ENCODE measurements around the gene GPR183.

GPR183 gene

GRCh38 chr13:99339736-99340397 lies 32.7 kb upstream of the GPR183 start:
- DNase-seq (ENCODE audit: low read depth): no peak

- DNase-seq (ENCODE audit: low read depth): no peak
These were observed 32.1 kb upstream of the GPR183 start for GRCh38 chr13:99339230-99339721.

DNA sequence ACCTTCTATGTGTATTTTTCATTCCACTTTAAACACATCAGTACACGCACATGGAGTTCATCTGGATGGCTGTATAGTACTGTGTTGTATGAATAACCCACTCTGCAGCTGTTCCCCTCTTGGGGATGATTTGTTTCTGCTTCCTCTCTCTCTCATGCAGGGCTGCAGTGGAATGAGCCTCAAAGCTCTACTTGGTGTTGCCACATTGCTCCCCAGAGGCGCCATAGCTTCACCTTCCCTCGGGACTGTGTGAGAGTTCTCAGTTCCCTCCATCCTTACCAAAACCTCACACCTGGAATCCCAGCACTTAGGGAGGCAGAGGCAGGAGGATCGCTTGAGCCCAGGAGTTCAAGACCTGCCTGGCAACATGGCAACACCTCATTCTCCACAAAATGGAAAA lies 28.4 kb upstream of the GPR183 start:
- no peak for DNase-seq (ENCODE audit: low read depth)

DNA sequence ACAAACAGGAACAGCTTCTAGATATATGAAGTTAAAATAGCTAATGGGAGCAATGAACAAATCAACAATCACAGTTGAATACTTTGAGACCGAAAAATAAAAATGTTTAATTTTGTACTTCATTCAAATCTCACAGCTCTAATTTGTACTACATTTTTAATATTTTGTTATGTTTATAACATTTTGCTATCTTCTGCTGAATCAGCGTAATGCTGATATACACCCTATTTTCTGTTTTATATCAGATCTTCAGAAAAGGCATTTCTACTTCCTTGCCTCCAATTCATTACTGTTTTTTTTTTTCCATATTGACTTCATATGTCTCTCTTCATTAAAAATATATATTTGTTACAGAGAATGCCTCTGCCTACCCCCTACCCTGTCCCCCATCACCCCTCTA lies 27.9 kb upstream of the GPR183 start:
- no peak for DNase-seq (ENCODE audit: low read depth)

DNA sequence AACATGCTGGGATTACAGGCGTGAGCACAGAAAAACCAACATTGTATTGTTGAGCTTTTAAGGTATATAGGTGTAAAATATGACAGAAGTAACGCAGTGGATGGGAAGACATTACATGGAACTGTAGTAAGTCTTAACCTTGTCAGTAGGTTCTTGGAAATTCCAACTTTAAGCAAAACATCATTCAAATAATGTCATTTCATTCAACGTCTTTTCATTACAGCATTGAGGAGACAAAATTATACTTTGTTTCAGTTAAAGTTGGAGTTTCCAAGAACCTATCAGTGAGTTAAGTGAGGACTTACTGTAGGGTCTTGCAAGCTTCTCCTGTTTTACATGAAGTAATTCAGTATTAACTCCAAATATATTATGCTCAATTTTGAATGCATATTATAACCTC lies 27.0 kb upstream of the GPR183 start:
- DNase-seq (ENCODE audit: low read depth): no peak

DNA sequence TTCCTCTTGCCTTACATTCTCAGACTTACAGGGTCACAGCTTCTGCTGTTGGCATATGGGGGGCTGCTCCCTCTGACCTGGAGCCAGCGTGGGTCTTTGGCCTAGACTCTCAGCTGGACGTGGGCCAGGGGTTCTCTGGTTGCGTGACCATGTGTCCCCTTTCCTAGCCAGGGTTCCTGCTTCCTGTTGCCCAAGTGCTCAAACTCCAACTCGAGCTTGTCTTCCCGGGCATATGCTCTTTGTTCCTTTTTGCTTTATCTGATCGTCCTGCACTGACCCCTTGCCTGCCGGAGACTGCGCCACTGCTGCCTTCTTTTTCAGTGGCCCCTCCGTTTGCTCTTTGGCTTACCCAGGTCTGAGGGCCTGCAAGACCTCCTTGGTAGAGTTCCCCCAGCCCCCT lies 25.3 kb upstream of the GPR183 start:
- no peak for DNase-seq (ENCODE audit: low read depth)

GRCh38 chr13:99331881-99332293 lies 24.7 kb upstream of the GPR183 start:
- DNase-seq (ENCODE audit: low read depth): no peak

DNA sequence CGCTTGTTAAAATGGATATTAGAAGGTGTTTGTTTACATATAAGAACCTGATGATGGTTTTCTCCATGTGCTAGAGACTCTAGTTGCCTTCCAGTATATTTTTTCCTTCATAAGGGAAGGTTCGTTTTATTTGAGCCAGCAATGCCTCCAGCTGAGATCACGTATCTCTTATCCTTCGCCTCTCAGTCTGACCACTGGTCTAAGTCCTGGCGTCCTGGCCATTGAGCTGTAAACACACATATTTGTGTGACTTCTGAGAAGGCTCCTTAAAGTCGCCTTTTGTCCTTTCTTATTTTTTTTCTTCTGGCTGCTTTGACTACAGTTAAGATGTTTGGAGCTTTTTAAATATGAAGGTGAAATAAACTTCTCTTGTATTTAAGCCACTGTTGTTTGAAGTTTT lies 23.7 kb upstream of the GPR183 start:
- DNase-seq (ENCODE audit: low read depth): no peak

GRCh38 chr13:99329477-99329876 lies 22.3 kb upstream of the GPR183 start:
- no peak for DNase-seq (ENCODE audit: low read depth)

- no peak for DNase-seq (ENCODE audit: low read depth)
These were observed 20.6 kb upstream of the GPR183 start for GRCh38 chr13:99327761-99328160.

DNA sequence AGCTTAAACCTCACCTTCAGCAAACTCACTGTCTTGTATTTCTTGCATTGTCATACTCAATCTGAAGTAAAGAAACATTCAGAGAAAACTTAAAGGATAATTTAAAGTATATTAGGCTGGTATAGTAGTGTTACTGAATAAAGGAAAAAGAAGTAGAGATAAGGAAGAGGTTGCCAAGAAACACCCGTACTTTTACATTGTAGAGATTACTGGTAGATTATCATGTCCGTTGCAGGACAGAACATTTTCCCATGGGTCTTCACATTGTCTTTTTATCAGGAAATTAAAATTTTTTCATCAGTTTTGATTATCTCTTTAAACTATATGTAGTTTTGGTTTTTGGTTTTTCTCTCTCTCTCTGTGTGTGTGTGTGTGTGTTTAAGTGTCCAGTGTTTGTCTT lies 19.9 kb upstream of the GPR183 start:
- DNase-seq (ENCODE audit: low read depth): no peak

GRCh38 chr13:99326012-99326411 lies 18.8 kb upstream of the GPR183 start:
- no peak for DNase-seq (ENCODE audit: low read depth)

DNA sequence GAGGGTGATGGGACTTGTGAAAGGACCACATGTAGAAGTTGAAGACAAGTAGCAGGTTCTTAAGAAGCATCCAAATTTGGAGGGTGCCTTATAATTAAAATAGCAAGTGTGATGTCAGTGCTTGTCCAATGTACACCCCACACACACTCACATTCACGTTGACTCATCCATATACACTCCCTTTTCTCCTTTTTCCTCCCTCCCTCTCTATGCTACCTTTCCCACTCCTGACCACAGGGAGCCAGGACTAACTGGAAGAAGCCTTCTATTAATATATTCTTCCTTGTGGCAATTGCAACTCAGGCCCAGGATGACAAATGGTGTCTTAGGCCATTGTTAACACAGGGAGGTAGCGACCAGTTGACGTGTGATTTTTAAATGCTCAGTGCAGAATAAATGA lies 16.3 kb upstream of the GPR183 start:
- DNase-seq (ENCODE audit: low read depth): no peak

DNA sequence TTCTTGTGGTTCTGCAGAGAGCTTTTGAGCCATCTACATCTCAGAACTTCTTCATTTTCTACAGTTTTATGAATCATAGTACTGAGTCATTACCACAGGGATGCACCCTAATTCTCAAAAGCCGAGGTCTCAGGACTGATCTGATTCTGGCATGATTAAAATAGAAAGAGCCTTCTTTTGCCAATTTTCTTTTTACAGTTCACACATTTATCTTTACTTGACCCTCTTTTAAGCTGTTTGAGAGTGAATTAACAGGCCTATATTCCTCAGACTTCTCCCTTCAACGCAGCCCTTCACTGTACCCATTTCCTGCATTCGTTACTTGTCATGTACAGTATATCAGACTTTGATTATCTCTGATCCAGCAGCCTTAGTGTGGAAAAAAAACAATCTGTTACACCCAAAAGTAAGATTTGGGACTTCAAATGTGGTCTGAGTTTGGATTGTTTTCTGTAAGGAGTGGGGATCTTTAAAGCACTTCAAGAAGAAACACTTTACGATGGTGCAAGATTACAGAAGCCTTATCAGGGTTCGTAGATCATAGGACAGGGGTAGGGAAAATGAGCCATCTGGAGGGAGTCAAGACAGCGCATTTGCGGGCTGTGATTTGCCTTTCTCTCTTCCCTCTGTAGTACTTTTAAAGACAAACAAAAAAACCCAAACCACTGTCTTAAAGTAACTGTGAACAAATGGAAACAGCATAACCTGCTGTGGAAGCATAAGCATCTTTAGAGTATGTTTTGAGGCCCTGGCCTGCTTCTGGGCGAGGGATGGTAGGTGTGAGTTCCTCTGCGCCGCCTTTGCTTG lies 15.3 kb upstream of the GPR183 start:
- DNase-seq (ENCODE audit: low read depth): no peak

GRCh38 chr13:99321709-99322108 lies 14.5 kb upstream of the GPR183 start:
- no peak for DNase-seq (ENCODE audit: low read depth)

GRCh38 chr13:99320693-99321481 lies 13.7 kb upstream of the GPR183 start:
- DNase-seq (ENCODE audit: low read depth): no peak

DNA sequence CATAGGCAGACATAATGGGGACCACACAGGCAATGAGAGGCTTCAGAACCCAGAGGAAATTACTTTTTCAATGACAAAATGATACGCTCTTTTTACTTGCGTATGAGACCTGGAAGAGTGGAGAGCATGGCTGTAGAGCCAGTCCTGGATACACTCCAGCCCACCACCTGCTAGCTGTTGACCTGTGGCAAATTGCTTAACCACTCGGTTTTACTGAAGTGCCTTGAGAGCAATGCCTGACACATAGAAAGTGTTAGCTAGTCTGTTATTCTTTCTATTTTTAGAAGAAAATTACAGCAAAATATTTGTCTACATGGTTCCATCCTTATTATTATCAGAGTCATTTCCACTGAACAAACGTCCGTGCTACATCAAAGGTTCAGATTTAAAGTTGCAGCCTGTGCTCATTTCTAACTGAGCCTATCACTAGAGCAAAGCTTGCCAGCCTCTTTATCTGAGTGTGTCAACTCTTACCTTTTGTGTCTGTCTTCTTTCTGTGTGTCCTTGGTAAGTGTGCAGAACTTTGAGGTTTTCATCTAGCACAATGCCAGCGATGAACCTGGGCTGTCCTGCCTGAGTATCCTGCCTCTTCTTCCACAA lies 9.6 kb upstream of the GPR183 start:
- no peak for DNase-seq (ENCODE audit: low read depth)

DNA sequence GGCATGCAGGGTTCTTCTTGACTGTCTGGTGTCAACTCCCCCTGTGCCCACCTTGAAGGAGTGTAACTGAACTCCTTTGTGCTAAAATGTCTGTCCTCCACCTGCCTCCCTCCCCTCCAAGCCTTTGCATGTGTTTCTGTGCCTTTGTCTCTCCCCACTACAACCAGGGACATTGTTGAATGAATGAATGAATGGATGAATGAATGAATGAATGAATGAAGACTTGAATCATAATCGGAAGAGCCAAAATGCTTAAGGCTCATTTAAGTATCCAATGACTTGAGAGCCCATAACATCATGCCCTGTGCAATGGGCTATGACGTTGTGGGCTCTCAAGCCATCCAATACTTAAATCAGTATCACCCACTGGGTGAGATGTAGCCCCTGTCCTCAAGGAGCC lies 9.0 kb upstream of the GPR183 start:
- no peak for DNase-seq (ENCODE audit: low read depth)

- no peak for DNase-seq (ENCODE audit: low read depth)
These were observed 8.0 kb upstream of the GPR183 start for GRCh38 chr13:99315186-99315585.

- DNase-seq (ENCODE audit: low read depth): peak; percentile 78
These were observed 7.5 kb upstream of the GPR183 start for GRCh38 chr13:99314640-99315176.

DNA sequence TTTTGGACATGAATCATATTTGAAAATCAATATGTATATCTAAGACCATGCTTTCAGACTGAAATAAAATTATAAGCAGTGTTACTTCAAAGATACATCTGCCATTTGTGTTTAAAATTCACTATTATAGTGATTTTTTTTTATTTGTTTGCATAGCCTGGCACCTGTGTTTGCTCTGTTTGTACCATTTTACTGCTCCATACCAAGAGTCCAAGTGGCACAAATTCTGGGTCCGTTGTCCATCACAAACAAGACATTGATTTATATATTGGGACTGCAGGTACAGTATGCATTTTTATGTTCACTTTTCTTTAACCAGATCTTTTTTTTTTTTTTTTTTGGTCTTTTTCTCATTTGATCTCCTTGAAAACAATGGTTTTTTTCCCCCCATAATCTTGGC lies 6.7 kb upstream of the GPR183 start:
- DNase-seq (ENCODE audit: low read depth): no peak

- DNase-seq (ENCODE audit: low read depth): no peak
These were observed 6.3 kb upstream of the GPR183 start for GRCh38 chr13:99313501-99313900.

Data from stimulated activated CD4-positive, alpha-beta T cell treated with anti-CD3 and anti-CD28 coated beads, Interleukin-2, amount 100 ng/mL, for 4 hours (primary cell).